ENCODE results near the gene DGKB. TPM values are rescaled to one million over a fixed set of nuclear protein-coding genes. Genes with fewer than 3 reads are reported as not detected.

Gene DGKB
- total and polyA plus RNA-seq, 2 donors = 0.09 to 0.19 TPM

- no peak for DNase-seq (ENCODE audit: low read depth in 6 of 9, low spot score in 9 of 9)
- no peaks in the 10 kb centered on the region for H3K9me3 ChIP-seq (ENCODE audit: control insufficient read depth in 2 of 2, insufficient read depth in 1 of 2, low read length in 1 of 2)
- 95% methylated on average over 9 of the region's 9 CpGs for whole genome bisulfite sequencing
- no peak overlapping the region for H3K27ac ChIP-seq (ENCODE audit: low read depth in 1 of 2, low read length in 1 of 2)
- no peaks in the 10 kb centered on the region for H3K4me1 ChIP-seq (ENCODE audit: control insufficient read depth in 2 of 2, insufficient read depth in 2 of 2, low read length in 2 of 2)
- H3K36me3 ChIP-seq (ENCODE audit: control insufficient read depth in 2 of 2, insufficient read depth in 2 of 2, low read length in 1 of 2) = no peaks in the 10 kb centered on the region
- H3K4me3 ChIP-seq (ENCODE audit: low read length in 2 of 2) = no peak overlapping the region
- no peaks in the 10 kb centered on the region for H3K27me3 ChIP-seq (ENCODE audit: control insufficient read depth in 2 of 2, insufficient read depth in 1 of 2, low read length in 1 of 2)
Measured at GRCh38 chr7:14786314-14786895, 116.1 kb downstream of the DGKB start.

- H3K9me3 ChIP-seq (ENCODE audit: control insufficient read depth in 2 of 2, insufficient read depth in 1 of 2, low read length in 1 of 2) = peaks cover 0 to 8% of the 10 kb centered on the region in 2 donors
- DNase-seq (ENCODE audit: low read depth in 6 of 9, low spot score in 9 of 9) = no peak
- no peak overlapping the region for H3K27ac ChIP-seq (ENCODE audit: low read depth in 1 of 2, low read length in 1 of 2)
- H3K4me1 ChIP-seq (ENCODE audit: control insufficient read depth in 2 of 2, insufficient read depth in 2 of 2, low read length in 2 of 2) = no peaks in the 10 kb centered on the region
- H3K27me3 ChIP-seq (ENCODE audit: control insufficient read depth in 2 of 2, insufficient read depth in 1 of 2, low read length in 1 of 2) = no peaks in the 10 kb centered on the region
- H3K4me3 ChIP-seq (ENCODE audit: low read length in 2 of 2) = no peak overlapping the region
- 95% methylated on average over 3 of the region's 3 CpGs for WGBS
- H3K36me3 ChIP-seq (ENCODE audit: control insufficient read depth in 2 of 2, insufficient read depth in 2 of 2, low read length in 1 of 2) = no peaks in the 10 kb centered on the region
Measured at GRCh38 chr7:14777806-14778205, 124.7 kb downstream of the DGKB start.

GRCh38 chr7:14776266-14776665 lies 126.3 kb downstream of the DGKB start:
- H3K4me3 ChIP-seq (ENCODE audit: low read length in 2 of 2) = no peak overlapping the region
- no peak for DNase-seq (ENCODE audit: low read depth in 6 of 9, low spot score in 9 of 9)
- H3K36me3 ChIP-seq (ENCODE audit: control insufficient read depth in 2 of 2, insufficient read depth in 2 of 2, low read length in 1 of 2) = no peaks in the 10 kb centered on the region
- no peak overlapping the region for H3K27ac ChIP-seq (ENCODE audit: low read depth in 1 of 2, low read length in 1 of 2)
- peaks cover 0 to 8% of the 10 kb centered on the region in 2 donors for H3K9me3 ChIP-seq (ENCODE audit: control insufficient read depth in 2 of 2, insufficient read depth in 1 of 2, low read length in 1 of 2)
- no peaks in the 10 kb centered on the region for H3K4me1 ChIP-seq (ENCODE audit: control insufficient read depth in 2 of 2, insufficient read depth in 2 of 2, low read length in 2 of 2)
- WGBS = 73% methylated on average over 2 of the region's 2 CpGs
- no peaks in the 10 kb centered on the region for H3K27me3 ChIP-seq (ENCODE audit: control insufficient read depth in 2 of 2, insufficient read depth in 1 of 2, low read length in 1 of 2)

GRCh38 chr7:14773729-14774271 lies 128.8 kb downstream of the DGKB start:
- DNase-seq (ENCODE audit: low read depth in 6 of 9, low spot score in 9 of 9) = no peak
- Histone ChIP-seq H3K9me3 (ENCODE audit: control insufficient read depth in 2 of 2, insufficient read depth in 1 of 2, low read length in 1 of 2) (peaks cover 0 to 8% of the 10 kb centered on the region in 2 donors), H3K4me3 (ENCODE audit: low read length in 2 of 2) (no peak overlapping the region), H3K27ac (ENCODE audit: low read depth in 1 of 2, low read length in 1 of 2) (no peak overlapping the region), H3K4me1 (ENCODE audit: control insufficient read depth in 2 of 2, insufficient read depth in 2 of 2, low read length in 2 of 2) (no peaks in the 10 kb centered on the region), H3K36me3 (ENCODE audit: control insufficient read depth in 2 of 2, insufficient read depth in 2 of 2, low read length in 1 of 2) (no peaks in the 10 kb centered on the region), H3K27me3 (ENCODE audit: control insufficient read depth in 2 of 2, insufficient read depth in 1 of 2, low read length in 1 of 2) (no peaks in the 10 kb centered on the region)
- 64% methylated on average over 2 of the region's 2 CpGs for WGBS

GRCh38 chr7:14770614-14771013 lies 131.9 kb downstream of the DGKB start:
- 96% methylated on average over 2 of the region's 2 CpGs for WGBS
- no peak overlapping the region for H3K4me3 ChIP-seq (ENCODE audit: low read length in 2 of 2)
- no peaks in the 10 kb centered on the region for H3K27me3 ChIP-seq (ENCODE audit: control insufficient read depth in 2 of 2, insufficient read depth in 1 of 2, low read length in 1 of 2)
- H3K36me3 ChIP-seq (ENCODE audit: control insufficient read depth in 2 of 2, insufficient read depth in 2 of 2, low read length in 1 of 2) = no peaks in the 10 kb centered on the region
- H3K4me1 ChIP-seq (ENCODE audit: control insufficient read depth in 2 of 2, insufficient read depth in 2 of 2, low read length in 2 of 2) = no peaks in the 10 kb centered on the region
- no peak for DNase-seq (ENCODE audit: low read depth in 6 of 9, low spot score in 9 of 9)
- H3K27ac ChIP-seq (ENCODE audit: low read depth in 1 of 2, low read length in 1 of 2) = no peak overlapping the region
- no peaks in the 10 kb centered on the region for H3K9me3 ChIP-seq (ENCODE audit: control insufficient read depth in 2 of 2, insufficient read depth in 1 of 2, low read length in 1 of 2)

- 94% methylated on average over 2 of the region's 2 CpGs for WGBS
- H3K4me3 ChIP-seq (ENCODE audit: low read length in 2 of 2) = no peak overlapping the region
- no peaks in the 10 kb centered on the region for H3K4me1 ChIP-seq (ENCODE audit: control insufficient read depth in 2 of 2, insufficient read depth in 2 of 2, low read length in 2 of 2)
- no peak for DNase-seq (ENCODE audit: low read depth in 6 of 9, low spot score in 9 of 9)
- H3K36me3 ChIP-seq (ENCODE audit: control insufficient read depth in 2 of 2, insufficient read depth in 2 of 2, low read length in 1 of 2) = no peaks in the 10 kb centered on the region
- no peaks in the 10 kb centered on the region for H3K9me3 ChIP-seq (ENCODE audit: control insufficient read depth in 2 of 2, insufficient read depth in 1 of 2, low read length in 1 of 2)
- no peaks in the 10 kb centered on the region for H3K27me3 ChIP-seq (ENCODE audit: control insufficient read depth in 2 of 2, insufficient read depth in 1 of 2, low read length in 1 of 2)
- no peak overlapping the region for H3K27ac ChIP-seq (ENCODE audit: low read depth in 1 of 2, low read length in 1 of 2)
Measured at GRCh38 chr7:14769261-14769660, 133.3 kb downstream of the DGKB start.

- Histone ChIP-seq H3K9me3 (ENCODE audit: control insufficient read depth in 2 of 2, insufficient read depth in 1 of 2, low read length in 1 of 2) (no peaks in the 10 kb centered on the region), H3K4me1 (ENCODE audit: control insufficient read depth in 2 of 2, insufficient read depth in 2 of 2, low read length in 2 of 2) (no peaks in the 10 kb centered on the region), H3K36me3 (ENCODE audit: control insufficient read depth in 2 of 2, insufficient read depth in 2 of 2, low read length in 1 of 2) (no peaks in the 10 kb centered on the region), H3K4me3 (ENCODE audit: low read length in 2 of 2) (no peak overlapping the region), H3K27ac (ENCODE audit: low read depth in 1 of 2, low read length in 1 of 2) (no peak overlapping the region), H3K27me3 (ENCODE audit: control insufficient read depth in 2 of 2, insufficient read depth in 1 of 2, low read length in 1 of 2) (no peaks in the 10 kb centered on the region)
- no peak for DNase-seq (ENCODE audit: low read depth in 6 of 9, low spot score in 9 of 9)
- WGBS = 93% methylated on average over 2 of the region's 2 CpGs
Measured at GRCh38 chr7:14767716-14768425, 134.7 kb downstream of the DGKB start.

- Histone ChIP-seq H3K27ac (ENCODE audit: low read depth in 1 of 2, low read length in 1 of 2) (no peak overlapping the region), H3K36me3 (ENCODE audit: control insufficient read depth in 2 of 2, insufficient read depth in 2 of 2, low read length in 1 of 2) (no peaks in the 10 kb centered on the region), H3K9me3 (ENCODE audit: control insufficient read depth in 2 of 2, insufficient read depth in 1 of 2, low read length in 1 of 2) (no peaks in the 10 kb centered on the region), H3K4me1 (ENCODE audit: control insufficient read depth in 2 of 2, insufficient read depth in 2 of 2, low read length in 2 of 2) (no peaks in the 10 kb centered on the region), H3K4me3 (ENCODE audit: low read length in 2 of 2) (no peak overlapping the region), H3K27me3 (ENCODE audit: control insufficient read depth in 2 of 2, insufficient read depth in 1 of 2, low read length in 1 of 2) (no peaks in the 10 kb centered on the region)
- no peak for DNase-seq (ENCODE audit: low read depth in 6 of 9, low spot score in 9 of 9)
Measured at GRCh38 chr7:14766747-14767146, 135.8 kb downstream of the DGKB start.

GRCh38 chr7:14765731-14766130 lies 136.8 kb downstream of the DGKB start:
- H3K4me3 ChIP-seq (ENCODE audit: low read length in 2 of 2) = no peak overlapping the region
- DNase-seq (ENCODE audit: low read depth in 6 of 9, low spot score in 9 of 9) = no peak
- no peaks in the 10 kb centered on the region for H3K9me3 ChIP-seq (ENCODE audit: control insufficient read depth in 2 of 2, insufficient read depth in 1 of 2, low read length in 1 of 2)
- no peaks in the 10 kb centered on the region for H3K27me3 ChIP-seq (ENCODE audit: control insufficient read depth in 2 of 2, insufficient read depth in 1 of 2, low read length in 1 of 2)
- no peak overlapping the region for H3K27ac ChIP-seq (ENCODE audit: low read depth in 1 of 2, low read length in 1 of 2)
- no peaks in the 10 kb centered on the region for H3K4me1 ChIP-seq (ENCODE audit: control insufficient read depth in 2 of 2, insufficient read depth in 2 of 2, low read length in 2 of 2)
- H3K36me3 ChIP-seq (ENCODE audit: control insufficient read depth in 2 of 2, insufficient read depth in 2 of 2, low read length in 1 of 2) = no peaks in the 10 kb centered on the region
- WGBS = 88% methylated on average over 2 of the region's 2 CpGs
